ENCODE results near the gene KLHL17. TPM values are rescaled to one million over a fixed set of nuclear protein-coding genes. Genes with fewer than 3 reads are reported as not detected.
A peak's percentile ranks its signal among the peaks of the same experiment; 100 is the strongest.

The KLHL17 gene
- total RNA-seq, 1 experiment from 2014 or later, result 66.9 TPM

GRCh38 chr1:998995-999724 lies 38.8 kb downstream of the KLHL17 start:
- Mint-ChIP-seq H3K36me3 (no peaks in the 10 kb centered on the region), H3K4me1 (peaks cover 5% of the 10 kb centered on the region), H3K27ac (no peak overlapping the region), H3K9me3 (no peaks in the 10 kb centered on the region), H3K27me3 (ENCODE audit: low read depth) (peaks cover 75% of the 10 kb centered on the region), H3K4me3 (peak overlapping the region; percentile 53)
- DNase-seq (ENCODE audit: low spot score), result no peak
- ChIA-PET POLR2A (interaction anchor here (1.6 kb wide), 1 partner anchor 42 kb away, joined by 3 read pairs; no protein-coding TSS in a partner anchor), CTCF (interaction anchor here (0.7 to 4.1 kb wide), 10 partner anchors 14 to 129 kb away, joined by 3 to 47 read pairs (median 4); partner anchors contain the start of genes C1orf159, ISG15 and PERM1)
- TF ChIP-seq CREM (CRISPR knock-in tag; IDR thresholded peaks at IDR 0.05) (no peak), PRRX2 (CRISPR knock-in tag; IDR thresholded peaks at IDR 0.05) (no peak), SOX15 (CRISPR knock-in tag; IDR thresholded peaks at IDR 0.05) (no peak), KAT7 (CRISPR knock-in tag; IDR thresholded peaks at IDR 0.05; ENCODE audit: borderline replicate concordance) (0 out of 2 replicates have a peak, but pooled peaks have one; percentile 31), HMGA2 (CRISPR knock-in tag; IDR thresholded peaks at IDR 0.05) (no peak), ZNF423 (CRISPR knock-in tag; IDR thresholded peaks at IDR 0.05) (no peak), ZNF219 (CRISPR knock-in tag; IDR thresholded peaks at IDR 0.05; ENCODE audit: borderline replicate concordance) (no peak), NFE2L1 (CRISPR knock-in tag; IDR thresholded peaks at IDR 0.05) (no peak)
- ATAC-seq, result no peak

- ChIA-PET CTCF (interaction anchor here (0.6 to 4.1 kb wide), 9 partner anchors 14 to 130 kb away, joined by 3 to 47 read pairs (median 5); partner anchors contain the start of genes AGRN, ISG15 and PERM1), POLR2A (interaction anchor here (1.6 to 2.9 kb wide), 2 partner anchors 20 to 41 kb away, joined by 3 to 11 read pairs; partner anchors contain the start of gene AGRN)
- ATAC-seq (peak; percentile 51), DNase-seq (ENCODE audit: low spot score) (peak; percentile 92)
- peak within 1 kb of the TSS; percentile 92; the same call in 1 of the 2 replicates for H3K27ac Mint-ChIP-seq
- H3K9me3 Mint-ChIP-seq, result no peaks in the 10 kb centered on the region
- peaks cover 10% of the 10 kb centered on the region for H3K4me1 Mint-ChIP-seq
- no peak for TF ChIP-seq ELF4 (CRISPR knock-in tag; IDR thresholded peaks at IDR 0.05; ENCODE audit: low read depth)
- TF ChIP-seq ETV6 (CRISPR knock-in tag; IDR thresholded peaks at IDR 0.05), result no peak
- no peak for TF ChIP-seq TEAD1 (CRISPR knock-in tag; IDR thresholded peaks at IDR 0.05)
- TF ChIP-seq JUN (CRISPR knock-in tag; IDR thresholded peaks at IDR 0.05), result 0 out of 2 replicates have a peak, but pooled peaks have one; percentile 7
- TF ChIP-seq USF2 (CRISPR knock-in tag; IDR thresholded peaks at IDR 0.05), result no peak
- peak; percentile 62 for TF ChIP-seq PRDM15 (CRISPR knock-in tag; IDR thresholded peaks at IDR 0.05)
- TF ChIP-seq GTF2I (CRISPR knock-in tag; conservative IDR thresholded peaks at IDR 0.05), result no peak
- no peak for TF ChIP-seq TCF7 (CRISPR knock-in tag; IDR thresholded peaks at IDR 0.05; ENCODE audit: low read depth)
- TF ChIP-seq ERG (CRISPR knock-in tag; IDR thresholded peaks at IDR 0.05), result no peak
- no peak for TF ChIP-seq ZNF219 (CRISPR knock-in tag; IDR thresholded peaks at IDR 0.05; ENCODE audit: borderline replicate concordance)
- 0 out of 2 replicates have a peak, but pooled peaks have one; percentile 1 for TF ChIP-seq FOXP1 (CRISPR knock-in tag; IDR thresholded peaks at IDR 0.05; ENCODE audit: borderline replicate concordance)
- peak; percentile 74; the same call in 1 of the 2 replicates for TF ChIP-seq SP1 (CRISPR knock-in tag; conservative IDR thresholded peaks at IDR 0.05)
- TF ChIP-seq MYBL2 (CRISPR knock-in tag; IDR thresholded peaks at IDR 0.05), result no peak
- no peak for TF ChIP-seq PREB (CRISPR knock-in tag; IDR thresholded peaks at IDR 0.05; ENCODE audit: borderline replicate concordance)
- 0 out of 2 replicates have a peak, but pooled peaks have one; percentile 35 for TF ChIP-seq NFE2L1 (CRISPR knock-in tag; IDR thresholded peaks at IDR 0.05)
- TF ChIP-seq GRHL2 (CRISPR knock-in tag; IDR thresholded peaks at IDR 0.05; ENCODE audit: insufficient replicate concordance, severe bottlenecking), result no peak
- no peak for TF ChIP-seq CDX4 (CRISPR knock-in tag; IDR thresholded peaks at IDR 0.05; ENCODE audit: borderline replicate concordance)
- peak; percentile 52 for TF ChIP-seq NFYB (CRISPR knock-in tag; conservative IDR thresholded peaks at IDR 0.05; ENCODE audit: low read depth)
- peaks cover 76% of the 10 kb centered on the region for H3K27me3 Mint-ChIP-seq (ENCODE audit: low read depth)
- peak within 1 kb of the TSS; percentile 70 for H3K4me3 Mint-ChIP-seq
- no peaks in the 10 kb centered on the region for H3K36me3 Mint-ChIP-seq
These were observed 39.5 kb downstream of the KLHL17 start, which contains the start of gene HES4 for GRCh38 chr1:999725-1000356. TSS of gene HES4 (minus strand) at chr1:1000097. CDS start at chr1:999973, 124 bp downstream.
